ENCODE measurements around the gene VGLL2. TPM values are rescaled to one million over a fixed set of nuclear protein-coding genes. Genes with fewer than 3 reads are reported as not detected.

VGLL2 gene
- total RNA-seq, 1 donor from 2014 or later: not detected

DNA sequence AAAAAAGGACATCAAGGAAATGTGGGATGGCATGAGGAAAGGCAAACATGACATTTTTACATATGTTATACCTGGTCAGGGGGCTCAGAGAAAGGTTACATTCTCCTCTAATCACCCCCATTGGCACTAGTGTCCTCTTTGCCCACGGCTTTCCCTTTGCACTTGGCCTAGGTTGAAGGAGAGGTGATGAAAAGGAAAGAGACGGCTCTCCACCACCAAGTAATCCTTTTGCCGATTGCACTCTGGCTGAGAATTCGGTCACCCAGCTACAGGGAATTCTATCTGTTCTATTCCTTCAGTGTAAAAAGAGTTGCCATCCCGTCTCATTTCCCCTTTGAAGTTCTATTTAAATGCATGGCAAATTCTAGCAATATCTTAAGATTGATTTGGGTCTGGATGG lies 10.4 kb downstream of the VGLL2 start:
- DNase-seq (ENCODE audit: low spot score in 2 of 2): no peak
- H3K27me3 ChIP-seq: no peaks in the 10 kb centered on the region
- H3K4me1 ChIP-seq: no peaks in the 10 kb centered on the region
- no peaks in the 10 kb centered on the region for H3K9me3 ChIP-seq
- no peaks in the 10 kb centered on the region for H3K36me3 ChIP-seq
- H3K27ac ChIP-seq: no peak overlapping the region
- TF ChIP-seq, protein P1, sequence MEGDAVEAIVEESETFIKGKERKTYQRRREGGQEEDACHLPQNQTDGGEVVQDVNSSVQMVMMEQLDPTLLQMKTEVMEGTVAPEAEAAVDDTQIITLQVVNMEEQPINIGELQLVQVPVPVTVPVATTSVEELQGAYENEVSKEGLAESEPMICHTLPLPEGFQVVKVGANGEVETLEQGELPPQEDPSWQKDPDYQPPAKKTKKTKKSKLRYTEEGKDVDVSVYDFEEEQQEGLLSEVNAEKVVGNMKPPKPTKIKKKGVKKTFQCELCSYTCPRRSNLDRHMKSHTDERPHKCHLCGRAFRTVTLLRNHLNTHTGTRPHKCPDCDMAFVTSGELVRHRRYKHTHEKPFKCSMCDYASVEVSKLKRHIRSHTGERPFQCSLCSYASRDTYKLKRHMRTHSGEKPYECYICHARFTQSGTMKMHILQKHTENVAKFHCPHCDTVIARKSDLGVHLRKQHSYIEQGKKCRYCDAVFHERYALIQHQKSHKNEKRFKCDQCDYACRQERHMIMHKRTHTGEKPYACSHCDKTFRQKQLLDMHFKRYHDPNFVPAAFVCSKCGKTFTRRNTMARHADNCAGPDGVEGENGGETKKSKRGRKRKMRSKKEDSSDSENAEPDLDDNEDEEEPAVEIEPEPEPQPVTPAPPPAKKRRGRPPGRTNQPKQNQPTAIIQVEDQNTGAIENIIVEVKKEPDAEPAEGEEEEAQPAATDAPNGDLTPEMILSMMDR (IDR thresholded peaks at IDR 0.05): no peak
- H3K4me3 ChIP-seq: no peak overlapping the region
- intact Hi-C loops (cut with DNase I): no loop called here

DNA sequence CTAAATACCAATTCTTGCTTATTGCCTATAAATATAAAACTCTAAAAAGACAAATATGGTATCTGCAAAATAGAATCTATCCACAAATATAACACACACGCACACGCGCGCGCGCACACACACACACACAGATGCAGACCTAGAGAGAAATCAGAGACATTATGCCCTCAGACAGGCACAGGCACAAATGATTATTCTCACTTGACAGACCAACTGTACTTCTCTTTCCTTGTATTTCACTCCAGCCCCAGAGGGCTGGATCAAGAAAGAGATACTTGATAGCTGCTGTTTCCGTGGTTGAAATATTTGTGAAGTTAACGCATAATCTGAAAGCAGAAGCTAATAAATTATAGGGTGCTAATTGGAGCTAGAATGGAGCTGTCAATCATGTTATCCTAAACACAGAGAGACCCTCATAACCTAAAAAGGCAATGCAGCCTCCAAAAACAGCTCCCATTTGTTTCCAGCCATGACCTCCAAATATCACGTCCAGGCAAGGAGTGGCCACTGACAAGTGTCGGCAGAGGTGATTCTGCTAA lies 11.5 kb downstream of the VGLL2 start:
- H3K27ac ChIP-seq: no peak overlapping the region
- no peaks in the 10 kb centered on the region for H3K9me3 ChIP-seq
- no peaks in the 10 kb centered on the region for H3K27me3 ChIP-seq
- no peaks in the 10 kb centered on the region for H3K4me1 ChIP-seq
- DNase-seq (ENCODE audit: low spot score in 2 of 2): no peak
- TF ChIP-seq, protein P1 (IDR thresholded peaks at IDR 0.05): no peak
- no peaks in the 10 kb centered on the region for H3K36me3 ChIP-seq
- intact Hi-C loops (cut with DNase I): no loop called here
- H3K4me3 ChIP-seq: no peak overlapping the region

DNA sequence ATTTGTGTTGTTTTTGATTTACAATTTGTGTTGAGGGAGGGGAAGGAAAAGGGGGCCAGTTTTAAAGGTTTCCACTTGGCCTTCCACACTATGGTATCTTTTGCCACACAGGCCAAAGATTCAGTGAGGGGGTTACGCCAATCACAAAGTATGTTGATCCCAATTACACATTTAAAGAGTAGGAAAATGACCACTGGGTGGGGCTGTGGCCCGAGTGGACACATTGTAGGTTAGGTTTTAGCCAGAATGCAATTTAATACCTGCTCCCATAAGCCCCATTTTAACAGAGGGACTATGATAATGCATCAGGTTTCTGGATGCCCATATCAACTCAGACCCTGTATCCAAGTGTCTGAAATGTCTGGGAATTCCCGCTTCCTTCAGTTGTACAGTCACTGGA lies 15.6 kb downstream of the VGLL2 start:
- DNase-seq (ENCODE audit: low spot score in 2 of 2): no peak
- Histone ChIP-seq H3K27ac (no peak overlapping the region), H3K27me3 (no peaks in the 10 kb centered on the region), H3K4me1 (no peaks in the 10 kb centered on the region), H3K9me3 (no peaks in the 10 kb centered on the region), H3K4me3 (no peak overlapping the region), H3K36me3 (no peaks in the 10 kb centered on the region)
- TF ChIP-seq, protein P1 (IDR thresholded peaks at IDR 0.05): no peak
- intact Hi-C loops (cut with DNase I): no loop called here

DNA sequence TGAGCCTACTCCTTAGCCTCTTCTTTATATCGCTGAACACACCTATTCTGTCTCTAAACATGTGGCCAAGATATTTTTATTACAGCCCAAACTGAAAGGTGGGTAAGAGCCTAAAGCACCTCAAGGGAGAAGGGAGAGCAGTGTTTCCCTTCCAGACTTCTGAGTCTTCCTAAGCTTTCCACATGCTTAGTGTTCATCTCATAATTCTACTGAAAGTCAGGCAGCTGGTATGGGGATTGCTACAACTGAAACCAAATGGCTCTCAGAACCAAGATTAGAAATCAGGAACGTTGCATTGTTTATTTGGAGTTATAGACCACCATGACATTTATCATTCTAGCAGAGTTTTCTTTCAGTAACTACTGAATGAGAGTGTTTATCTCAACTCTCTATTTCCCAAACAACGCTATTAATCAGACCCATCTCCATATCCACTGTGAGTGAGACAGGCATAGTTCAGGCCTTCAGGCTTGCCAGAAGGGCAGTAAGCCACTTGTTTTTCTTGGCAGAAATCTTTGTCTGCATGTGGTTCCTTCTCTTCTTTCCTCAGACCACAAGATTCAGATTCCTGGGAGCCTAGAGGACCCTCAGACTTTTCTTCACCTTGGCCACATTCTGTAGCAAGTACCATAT lies 22.8 kb downstream of the VGLL2 start:
- Histone ChIP-seq H3K9me3 (no peaks in the 10 kb centered on the region), H3K27me3 (no peaks in the 10 kb centered on the region), H3K27ac (no peak overlapping the region), H3K4me3 (no peak overlapping the region), H3K4me1 (no peaks in the 10 kb centered on the region), H3K36me3 (no peaks in the 10 kb centered on the region)
- intact Hi-C loops (cut with DNase I): no loop called here
- no peak for DNase-seq (ENCODE audit: low spot score in 2 of 2)
- TF ChIP-seq, protein P1 (IDR thresholded peaks at IDR 0.05): no peak

DNA sequence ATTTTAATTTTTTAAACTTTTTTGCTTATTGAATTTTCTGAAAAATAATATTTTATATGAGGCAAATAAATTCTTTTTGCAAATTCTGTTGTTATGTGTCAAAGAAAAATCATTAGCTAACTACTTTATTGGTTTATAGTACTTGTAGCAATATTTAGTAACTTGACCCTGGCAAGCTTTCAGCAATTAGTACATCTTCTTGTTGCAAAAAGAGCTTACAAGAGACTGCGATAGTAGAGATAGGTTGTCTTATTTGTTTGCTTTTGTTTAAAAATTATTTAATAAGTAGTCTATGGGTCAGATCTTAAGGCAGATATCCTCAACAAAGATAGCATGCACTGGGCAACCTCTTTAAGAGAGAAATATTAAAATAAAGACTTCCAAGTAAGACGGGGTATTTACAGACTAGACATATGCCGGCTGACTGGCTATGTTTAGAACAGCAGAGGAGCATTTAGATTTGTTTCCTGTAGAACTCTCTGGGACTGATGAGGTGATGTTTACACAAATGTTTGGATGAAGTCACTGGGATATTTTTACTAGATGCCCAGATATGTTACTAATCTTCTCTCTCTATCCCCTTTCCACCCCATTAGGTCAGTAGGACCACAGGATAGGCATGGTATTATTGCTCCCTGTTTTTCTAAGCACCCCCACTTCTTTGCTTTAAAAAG lies 25.0 kb downstream of the VGLL2 start:
- H3K27ac ChIP-seq: no peak overlapping the region
- intact Hi-C loops (cut with DNase I): no loop called here
- TF ChIP-seq, protein P1 (IDR thresholded peaks at IDR 0.05): no peak
- H3K9me3 ChIP-seq: no peaks in the 10 kb centered on the region
- no peak overlapping the region for H3K4me3 ChIP-seq
- no peaks in the 10 kb centered on the region for H3K36me3 ChIP-seq
- H3K27me3 ChIP-seq: no peaks in the 10 kb centered on the region
- no peak for DNase-seq (ENCODE audit: low spot score in 2 of 2)
- no peaks in the 10 kb centered on the region for H3K4me1 ChIP-seq
